Left ventricle myocardium inferior (tissue), 1 donor: ENCODE data around the gene IFNA16. TPM values are rescaled to one million over a fixed set of nuclear protein-coding genes. Genes with fewer than 3 reads are reported as not detected.
A peak's percentile ranks its signal among the peaks of the same experiment; 100 is the strongest.
"Not testable (repeated sequence)": the region's sequence is repeated elsewhere in the genome, so short reads cannot be mapped to it uniquely, and the experiment has no call there.

Experiments used
- DNase-seq: peaks from one replicate; pipeline ENCODE4 v3.0.0-alpha.2; 2020
- H3K27ac ChIP-seq: fragments of 200-600 bp; replicated peaks from 2 replicates; pipeline ENCODE4 v1.8.0; 2021
- H3K27me3 ChIP-seq: fragments of 200-600 bp; 2 replicates; pipeline ENCODE4 v1.8.0; 2021; ENCODE audit warnings: low read depth
- H3K36me3 ChIP-seq: fragments of 200-600 bp; 2 replicates; pipeline ENCODE4 v1.8.0; 2021
- H3K4me1 ChIP-seq: fragments of 200-600 bp; 2 replicates; pipeline ENCODE4 v1.8.0; 2021
- H3K4me3 ChIP-seq: fragments of 200-600 bp; 2 replicates; pipeline ENCODE4 v1.8.0; 2021; ENCODE audit warnings: mild to moderate bottlenecking, moderate library complexity
- H3K9me3 ChIP-seq: fragments of 200-600 bp; replicated peaks from 2 replicates; pipeline ENCODE4 v1.8.0; 2021
- intact Hi-C: fragments of 100-400 bp; cut with micrococcal nuclease; formaldehyde crosslinking; loops from one replicate; pipeline ENCODE4 v1.11.0; 2022
- total RNA-seq: library from RNA; stranded (reverse); fragmentation: NEBNext Ultra II Directional; extraction: Animal tissue kit (Norgen Biotek cat#: 25700); gene quantifications from one replicate; pipeline ENCODE4 v1.2.1, GENCODE V29; 2021
- TF ChIP-seq, protein P1 (sequence below): fragments of 200-600 bp; IDR thresholded peaks from 2 replicates; pipeline ENCODE4 v1.8.0; 2021; ENCODE audit warnings: antibody characterized with exemption, mild to moderate bottlenecking, borderline replicate concordance
- donor health status: DM: no; HTN: yes; CAD: no; lungs with severe emphysema.

IFNA16 gene
- total RNA-seq, 1 donor from 2014 or later = not detected

DNA sequence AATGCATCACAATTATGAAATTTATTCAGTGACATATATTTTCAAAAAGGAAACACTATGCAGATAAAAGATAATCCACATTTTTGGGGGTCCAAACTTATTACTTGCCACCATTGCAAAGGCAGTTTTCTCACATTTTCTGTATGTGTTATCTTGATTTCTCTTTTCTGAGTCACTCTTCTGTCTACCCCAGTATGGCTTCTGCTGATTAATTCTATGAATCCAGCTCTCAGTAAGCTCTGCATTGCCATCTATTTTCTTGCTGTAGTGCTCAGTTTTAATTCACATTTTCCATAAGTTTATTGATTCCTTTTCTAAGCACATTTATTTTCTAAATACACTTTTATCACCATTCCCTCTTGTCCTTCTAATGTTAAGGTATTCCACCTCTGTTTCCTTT, 11.9 kb downstream of the IFNA16 start:
- TF ChIP-seq, protein P1, sequence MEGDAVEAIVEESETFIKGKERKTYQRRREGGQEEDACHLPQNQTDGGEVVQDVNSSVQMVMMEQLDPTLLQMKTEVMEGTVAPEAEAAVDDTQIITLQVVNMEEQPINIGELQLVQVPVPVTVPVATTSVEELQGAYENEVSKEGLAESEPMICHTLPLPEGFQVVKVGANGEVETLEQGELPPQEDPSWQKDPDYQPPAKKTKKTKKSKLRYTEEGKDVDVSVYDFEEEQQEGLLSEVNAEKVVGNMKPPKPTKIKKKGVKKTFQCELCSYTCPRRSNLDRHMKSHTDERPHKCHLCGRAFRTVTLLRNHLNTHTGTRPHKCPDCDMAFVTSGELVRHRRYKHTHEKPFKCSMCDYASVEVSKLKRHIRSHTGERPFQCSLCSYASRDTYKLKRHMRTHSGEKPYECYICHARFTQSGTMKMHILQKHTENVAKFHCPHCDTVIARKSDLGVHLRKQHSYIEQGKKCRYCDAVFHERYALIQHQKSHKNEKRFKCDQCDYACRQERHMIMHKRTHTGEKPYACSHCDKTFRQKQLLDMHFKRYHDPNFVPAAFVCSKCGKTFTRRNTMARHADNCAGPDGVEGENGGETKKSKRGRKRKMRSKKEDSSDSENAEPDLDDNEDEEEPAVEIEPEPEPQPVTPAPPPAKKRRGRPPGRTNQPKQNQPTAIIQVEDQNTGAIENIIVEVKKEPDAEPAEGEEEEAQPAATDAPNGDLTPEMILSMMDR = no peak
- intact Hi-C loops = no loop called here
- no peaks in the 10 kb centered on the region for H3K4me1 ChIP-seq
- peaks cover 7% of the 10 kb centered on the region for H3K9me3 ChIP-seq
- H3K27ac ChIP-seq = no peak overlapping the region
- no peak for DNase-seq
- H3K4me3 ChIP-seq = no peak overlapping the region
- no peaks in the 10 kb centered on the region for H3K36me3 ChIP-seq
- H3K27me3 ChIP-seq = peaks cover 6% of the 10 kb centered on the region

- H3K4me1 ChIP-seq, H3K36me3 ChIP-seq, H3K4me3 ChIP-seq, H3K27ac ChIP-seq, DNase-seq, H3K27me3 ChIP-seq, H3K9me3 ChIP-seq, intact Hi-C loops: not testable (repeated sequence)
Observed at GRCh38 chr9:21202105-21202504, 15.0 kb downstream of the IFNA16 start, which contains the start of gene IFNA7. IFNA7 (minus strand) TSS chr9:21202205; CDS start chr9:21202165, 40 bp downstream.

DNA sequence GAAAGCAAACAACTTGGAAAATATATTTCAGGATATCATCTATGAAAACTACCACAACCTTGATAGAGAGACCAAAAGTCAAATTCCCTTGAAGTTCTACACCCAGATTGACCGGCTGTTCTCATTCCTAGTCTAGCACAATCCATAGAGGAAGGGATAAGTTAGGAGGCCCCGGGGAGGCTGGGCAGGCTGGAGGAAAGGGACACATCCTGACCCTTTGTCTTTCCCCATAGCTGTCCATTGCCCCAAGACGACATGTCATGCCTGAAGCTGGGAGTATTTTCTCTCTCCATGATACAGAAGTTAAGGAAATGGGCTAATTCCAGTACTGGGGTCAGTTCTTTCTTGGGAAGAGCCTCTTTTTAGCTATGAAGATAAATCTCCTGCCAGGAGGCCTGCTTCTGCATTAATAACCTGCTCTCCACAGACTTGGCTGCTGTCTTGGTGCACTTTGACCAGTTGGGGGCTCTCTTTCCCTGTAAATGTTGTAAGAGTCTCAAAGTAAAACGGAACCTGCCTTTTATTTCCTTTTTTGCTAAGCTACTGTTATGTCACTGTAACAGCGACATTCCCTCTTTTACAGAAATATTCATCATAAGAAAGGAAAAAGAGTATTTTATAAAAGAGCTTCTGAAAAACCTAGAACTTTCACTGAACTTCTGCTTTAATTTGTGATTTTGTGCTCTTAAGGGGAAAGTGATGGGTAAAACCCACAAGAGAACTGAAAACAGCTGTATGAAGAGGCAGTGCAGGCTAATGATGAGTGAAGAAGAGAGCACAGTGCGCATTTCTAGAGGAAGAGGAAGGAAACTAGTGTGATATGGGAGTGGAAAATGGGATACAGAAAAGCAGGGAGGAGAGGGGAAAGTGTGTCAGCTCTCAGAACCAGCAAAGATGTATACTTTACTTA, 22.0 kb downstream of the IFNA16 start:
- intact Hi-C loops, H3K4me1 ChIP-seq, H3K27ac ChIP-seq, DNase-seq, H3K9me3 ChIP-seq, H3K4me3 ChIP-seq, H3K27me3 ChIP-seq, H3K36me3 ChIP-seq: not testable (repeated sequence)
- TF ChIP-seq, protein P1 = peak; percentile 65

- DNase-seq, H3K4me3 ChIP-seq, intact Hi-C loops, H3K4me1 ChIP-seq, H3K27ac ChIP-seq, H3K36me3 ChIP-seq, H3K27me3 ChIP-seq, H3K9me3 ChIP-seq: not testable (repeated sequence)
Observed at GRCh38 chr9:21187487-21187886, 29.6 kb downstream of the IFNA16 start, which contains the start of gene IFNA4. IFNA4 (minus strand) TSS chr9:21187587; CDS start chr9:21187531, 56 bp downstream.

DNA sequence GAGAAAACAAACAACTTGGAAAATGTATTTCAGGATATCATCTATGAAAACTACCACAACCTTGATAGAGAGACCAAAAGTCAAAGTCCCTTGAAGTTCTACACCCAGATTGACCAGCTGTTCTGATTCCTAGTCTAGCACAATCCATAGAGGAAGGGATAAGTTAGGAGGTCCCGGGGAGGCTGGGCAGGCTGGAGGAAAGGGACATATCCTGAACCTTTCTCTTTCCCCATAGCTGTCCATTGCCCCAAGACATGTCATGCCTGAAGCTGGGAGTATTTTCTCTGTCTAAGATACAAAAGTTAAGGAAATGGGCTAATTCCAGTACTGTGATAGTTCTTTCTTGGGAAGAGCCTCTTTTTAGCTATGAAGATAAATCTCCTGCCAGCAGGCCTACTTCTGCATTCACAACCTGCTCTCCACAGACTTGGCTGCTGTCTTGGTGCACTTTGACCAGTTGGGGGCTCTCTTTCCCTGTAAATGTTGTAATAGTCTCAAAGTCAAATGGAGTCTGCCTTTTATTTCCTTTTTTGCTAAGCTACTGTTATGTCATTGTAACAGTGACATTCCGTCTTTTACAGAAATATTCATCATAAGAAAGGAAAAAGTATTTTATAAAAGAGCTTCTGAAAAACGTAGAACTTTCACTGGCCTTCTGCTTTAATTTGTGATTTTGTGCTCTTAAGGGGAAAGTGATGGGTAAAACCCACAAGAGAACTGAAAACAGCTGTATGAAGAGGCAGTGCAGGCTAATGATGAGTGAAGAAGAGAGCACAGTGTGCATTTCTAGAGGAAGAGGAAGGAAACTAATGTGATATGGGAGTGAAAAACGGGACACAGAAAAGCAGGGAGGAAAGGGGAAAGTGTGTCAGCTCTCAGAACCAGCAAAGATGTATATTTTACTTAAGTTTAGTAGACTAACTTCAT, 34.0 kb downstream of the IFNA16 start:
- H3K4me1 ChIP-seq, H3K27ac ChIP-seq, intact Hi-C loops, H3K4me3 ChIP-seq, H3K27me3 ChIP-seq, H3K9me3 ChIP-seq, DNase-seq, H3K36me3 ChIP-seq: not testable (repeated sequence)
- TF ChIP-seq, protein P1 = peak; percentile 46

GRCh38 chr9:21174671-21175070, 42.4 kb downstream of the IFNA16 start:
- intact Hi-C loops = no loop called here
- DNase-seq = no peak
- no peak overlapping the region for H3K27ac ChIP-seq
- H3K27me3 ChIP-seq = no peaks in the 10 kb centered on the region
- H3K4me3 ChIP-seq = no peak overlapping the region
- TF ChIP-seq, protein P1 = no peak
- no peaks in the 10 kb centered on the region for H3K9me3 ChIP-seq
- H3K4me1 ChIP-seq = no peaks in the 10 kb centered on the region
- H3K36me3 ChIP-seq = no peaks in the 10 kb centered on the region
